ENCODE data around the gene PHETA1. TPM values are rescaled to one million over a fixed set of nuclear protein-coding genes. Genes with fewer than 3 reads are reported as not detected.

Gene PHETA1
- total and polyA plus RNA-seq, 2 of the 13 experiments (the other 11 are each of a cell fraction or from before 2014, with no cell fraction given), result 11.3 to 20.8 TPM

DNA sequence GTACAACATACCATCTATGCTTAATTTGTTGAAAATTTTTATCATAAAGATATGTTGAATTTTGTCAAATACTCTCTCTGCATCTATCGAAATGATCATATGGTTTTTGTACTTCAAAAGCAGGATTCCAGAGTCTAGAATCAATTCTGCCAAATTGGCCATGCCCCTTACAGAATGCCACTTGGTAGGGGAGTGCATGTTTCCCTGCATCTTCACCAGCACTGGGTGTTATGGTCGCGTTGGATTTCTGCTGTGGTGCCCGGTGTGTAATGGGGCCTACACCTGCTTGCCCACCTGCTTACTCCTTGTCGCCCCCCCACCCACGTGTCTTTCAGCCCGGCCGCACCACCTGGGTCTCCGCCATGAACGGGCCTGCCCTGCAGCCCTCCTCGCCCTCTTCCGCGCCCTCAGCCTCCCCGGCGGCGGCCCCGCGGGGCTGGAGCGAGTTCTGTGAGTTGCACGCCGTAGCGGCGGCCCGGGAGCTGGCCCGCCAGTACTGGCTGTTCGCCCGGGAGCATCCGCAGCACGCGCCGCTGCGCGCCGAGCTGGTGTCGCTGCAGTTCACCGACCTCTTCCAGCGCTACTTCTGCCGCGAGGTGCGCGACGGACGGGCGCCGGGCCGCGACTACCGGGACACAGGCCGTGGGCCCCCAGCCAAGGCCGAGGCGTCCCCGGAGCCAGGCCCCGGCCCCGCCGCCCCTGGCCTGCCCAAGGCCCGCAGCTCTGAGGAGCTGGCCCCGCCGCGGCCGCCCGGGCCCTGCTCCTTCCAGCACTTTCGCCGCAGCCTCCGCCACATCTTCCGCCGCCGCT lies 49.1 kb upstream of the PHETA1 start:
- H3K9me3 ChIP-seq (ENCODE audit: low read length), result no peaks in the 10 kb centered on the region
- H3K4me1 ChIP-seq (ENCODE audit: insufficient read depth, low read length), result no peaks in the 10 kb centered on the region; the same call in 1 of the 2 replicates
- H4K20me1 ChIP-seq (ENCODE audit: insufficient read depth, low read length), result peaks cover 16% of the 10 kb centered on the region; the same call in 1 of the 2 replicates
- CTCF ChIA-PET (ENCODE audit: low intra/inter-chr PET ratio, low total read pairs), result no interaction called here
- H3K27ac ChIP-seq (ENCODE audit: extremely low read length, insufficient read depth, low read length), result no peak overlapping the region
- 99% methylated on average over 65 of the region's 67 CpGs for WGBS (ENCODE audit: low lambda C conversion rate)
- no peaks in the 10 kb centered on the region for H3K27me3 ChIP-seq (ENCODE audit: control insufficient read depth in 1 of 2, insufficient read depth in 2 of 2, low read length in 2 of 2)
- H3K9ac ChIP-seq (ENCODE audit: insufficient read depth, low read depth, low read length), result no peak overlapping the region
- DNase-seq (ENCODE audit: low spot score) (no peak), FAIRE-seq (no peak), ATAC-seq (no peak)
- peaks cover 7% of the 10 kb centered on the region for H3K79me2 ChIP-seq (ENCODE audit: insufficient read depth, low read length)
- no peak overlapping the region for H2AFZ ChIP-seq (ENCODE audit: low read length)
- POLR2A ChIA-PET, result no interaction called here
- intact Hi-C loops (cut with micrococcal nuclease; ENCODE audit: unreplicated experiment), result no loop called here
- no peak overlapping the region for H3K4me2 ChIP-seq (ENCODE audit: low read depth, low read length)
- TF ChIP-seq MIER3 (CRISPR knock-in tag; IDR thresholded peaks at IDR 0.05; ENCODE audit: borderline replicate concordance) (no peak), RBAK (CRISPR knock-in tag; IDR thresholded peaks at IDR 0.05) (no peak), ZFP62 (CRISPR knock-in tag; IDR thresholded peaks at IDR 0.05) (no peak), SRY (CRISPR knock-in tag; IDR thresholded peaks at IDR 0.05) (no peak)
- in situ Hi-C loops (cut with HindIII; ENCODE audit: extremely low pct_ligation_motif_present, low pct_unique_long_range_greater_than_20kb), result no loop called here
- H3K4me3 ChIP-seq (replicated peaks in 1 of 3; ENCODE audit: insufficient read depth in 1 of 3, low read depth in 2 of 3, low read length in 3 of 3), result no peak overlapping the region
- no TSS peak for BruUV-seq (replicated peaks)
- H3K36me3 ChIP-seq (replicated peaks in 1 of 2; ENCODE audit: control insufficient read depth in 1 of 2, insufficient read depth in 2 of 2, low read length in 2 of 2), result peaks cover 2 to 38% of the 10 kb centered on the region in 2 experiments; a peak in 3 of 5 replicates

GRCh38 chr12:111417290-111417689 lies 48.4 kb upstream of the PHETA1 start:
- Histone ChIP-seq H3K4me2 (ENCODE audit: low read depth, low read length) (no peak overlapping the region), H3K27me3 (ENCODE audit: control insufficient read depth in 1 of 2, insufficient read depth in 2 of 2, low read length in 2 of 2) (no peaks in the 10 kb centered on the region), H2AFZ (ENCODE audit: low read length) (no peak overlapping the region), H3K4me3 (replicated peaks in 1 of 3; ENCODE audit: insufficient read depth in 1 of 3, low read depth in 2 of 3, low read length in 3 of 3) (no peak overlapping the region), H3K4me1 (ENCODE audit: insufficient read depth, low read length) (no peaks in the 10 kb centered on the region; the same call in 1 of the 2 replicates), H3K27ac (ENCODE audit: extremely low read length, insufficient read depth, low read length) (no peak overlapping the region), H3K79me2 (ENCODE audit: insufficient read depth, low read length) (peaks cover 10% of the 10 kb centered on the region), H4K20me1 (ENCODE audit: insufficient read depth, low read length) (peaks cover 16% of the 10 kb centered on the region; the same call in 1 of the 2 replicates), H3K36me3 (replicated peaks in 1 of 2; ENCODE audit: control insufficient read depth in 1 of 2, insufficient read depth in 2 of 2, low read length in 2 of 2) (peaks cover 2 to 38% of the 10 kb centered on the region in 2 experiments; a peak in 3 of 5 replicates), H3K9ac (ENCODE audit: insufficient read depth, low read depth, low read length) (no peak overlapping the region), H3K9me3 (ENCODE audit: low read length) (no peaks in the 10 kb centered on the region)
- in situ Hi-C loops (cut with HindIII; ENCODE audit: extremely low pct_ligation_motif_present, low pct_unique_long_range_greater_than_20kb) (no loop called here), intact Hi-C loops (cut with micrococcal nuclease; ENCODE audit: unreplicated experiment) (no loop called here)
- CTCF ChIA-PET (ENCODE audit: low intra/inter-chr PET ratio, low total read pairs), result no interaction called here
- TF ChIP-seq MXI1 (IDR thresholded peaks at IDR 0.05; ENCODE audit: borderline replicate concordance, low read depth, low read length) (no peak), SKI (IDR thresholded peaks at IDR 0.05; ENCODE audit: partially characterized antibody) (no peak), NFRKB (IDR thresholded peaks at IDR 0.05) (no peak)
- TF ChIP-seq, protein P1, sequence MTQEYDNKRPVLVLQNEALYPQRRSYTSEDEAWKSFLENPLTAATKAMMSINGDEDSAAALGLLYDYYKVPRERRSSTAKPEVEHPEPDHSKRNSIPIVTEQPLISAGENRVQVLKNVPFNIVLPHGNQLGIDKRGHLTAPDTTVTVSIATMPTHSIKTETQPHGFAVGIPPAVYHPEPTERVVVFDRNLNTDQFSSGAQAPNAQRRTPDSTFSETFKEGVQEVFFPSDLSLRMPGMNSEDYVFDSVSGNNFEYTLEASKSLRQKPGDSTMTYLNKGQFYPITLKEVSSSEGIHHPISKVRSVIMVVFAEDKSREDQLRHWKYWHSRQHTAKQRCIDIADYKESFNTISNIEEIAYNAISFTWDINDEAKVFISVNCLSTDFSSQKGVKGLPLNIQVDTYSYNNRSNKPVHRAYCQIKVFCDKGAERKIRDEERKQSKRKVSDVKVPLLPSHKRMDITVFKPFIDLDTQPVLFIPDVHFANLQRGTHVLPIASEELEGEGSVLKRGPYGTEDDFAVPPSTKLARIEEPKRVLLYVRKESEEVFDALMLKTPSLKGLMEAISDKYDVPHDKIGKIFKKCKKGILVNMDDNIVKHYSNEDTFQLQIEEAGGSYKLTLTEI (CRISPR knock-in tag; conservative IDR thresholded peaks at IDR 0.05), result no peak
- no peak for DNase-seq (ENCODE audit: low spot score)
- POLR2A ChIA-PET, result no interaction called here
- no TSS peak for BruUV-seq (replicated peaks)
- 90% methylated on average over 2 of the region's 2 CpGs for WGBS (ENCODE audit: low lambda C conversion rate)
- no peak for FAIRE-seq
- no peak for ATAC-seq
